Upper lobe of right lung (tissue), 1 donor: ENCODE measurements around the gene SPRR4. TPM values are rescaled to one million over a fixed set of nuclear protein-coding genes. Genes with fewer than 3 reads are reported as not detected.

Experiments
- ATAC-seq: fragments of 200-7000 bp; cut with Tn5 transposase; one replicate; pipeline ENCODE4 v1.9.1; 2020; ENCODE audit warnings: mild to moderate bottlenecking, moderate library complexity
- DNase-seq: peaks from one replicate; pipeline ENCODE4 v3.0.0-alpha.2; 2020
- H3K27ac ChIP-seq: fragments of 200-600 bp; one replicate; pipeline ENCODE4 v1.8.0; 2022
- H3K27me3 ChIP-seq: fragments of 200-600 bp; one replicate; pipeline ENCODE4 v1.8.0; 2022; ENCODE audit warnings: mild to moderate bottlenecking
- H3K36me3 ChIP-seq: fragments of 200-600 bp; one replicate; pipeline ENCODE4 v1.8.0; 2022
- H3K4me1 ChIP-seq: fragments of 200-600 bp; one replicate; pipeline ENCODE4 v1.8.0; 2022
- H3K4me3 ChIP-seq: fragments of 200-600 bp; one replicate; pipeline ENCODE4 v1.8.0; 2022; ENCODE audit warnings: mild to moderate bottlenecking
- H3K9me3 ChIP-seq: fragments of 200-600 bp; one replicate; pipeline ENCODE4 v1.8.0; 2022
- CTCF ChIP-seq: fragments of 200-600 bp; IDR thresholded peaks from one replicate; pipeline ENCODE4 v1.8.0; 2022; ENCODE audit warnings: antibody characterized with exemption
- intact Hi-C: fragments of 100-400 bp; cut with DNase I; formaldehyde crosslinking; loops from one replicate; pipeline ENCODE4 v1.11.0; 2022
- total RNA-seq: library from RNA; stranded (reverse); fragmentation: NEBNext Ultra II Directional; extraction: Animal tissue kit (Norgen Biotek cat#: 25700); gene quantifications from one replicate; pipeline ENCODE4 v1.2.1, GENCODE V29; 2021
- donor health status: DM: no; HTN: yes; CAD: no; lungs with severe emphysema.

Gene SPRR4
- total RNA-seq, 1 donor from 2014 or later, result not detected

DNA sequence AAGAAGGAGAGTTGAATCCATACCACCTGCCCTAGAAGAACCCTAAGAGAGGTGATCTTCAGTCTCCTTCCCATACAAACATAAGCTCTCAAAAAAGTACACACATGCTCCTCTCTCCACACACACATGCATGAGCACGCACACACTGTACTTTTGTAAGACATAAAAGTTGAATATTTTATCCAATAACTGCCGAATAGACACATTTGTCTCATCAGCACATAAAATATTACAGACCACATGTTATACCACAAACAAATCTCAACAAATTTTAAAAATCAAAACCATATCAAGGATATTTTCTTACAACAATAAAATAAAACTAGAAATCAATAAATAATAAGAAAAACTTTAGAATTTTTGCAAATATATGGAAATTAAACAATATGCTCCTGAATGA, 16.1 kb downstream of the SPRR4 start:
- no peak for TF ChIP-seq CTCF
- intact Hi-C loops, result no loop called here

GRCh38 chr1:152993186-152993585, 22.7 kb downstream of the SPRR4 start:
- Histone ChIP-seq H3K4me1 (no peaks in the 10 kb centered on the region), H3K27me3 (no peaks in the 10 kb centered on the region), H3K36me3 (no peaks in the 10 kb centered on the region), H3K27ac (no peak overlapping the region), H3K4me3 (no peak overlapping the region), H3K9me3 (no peaks in the 10 kb centered on the region)
- no peak for TF ChIP-seq CTCF
- intact Hi-C loops, result no loop called here
- ATAC-seq (no peak), DNase-seq (no peak)

More for the DNA sequence above, 16.1 kb downstream of the SPRR4 start:
- no peaks in the 10 kb centered on the region for H3K9me3 ChIP-seq
- H3K4me3 ChIP-seq, result no peak overlapping the region
- no peaks in the 10 kb centered on the region for H3K36me3 ChIP-seq
- H3K27me3 ChIP-seq, result peaks cover 6% of the 10 kb centered on the region
- no peaks in the 10 kb centered on the region for H3K4me1 ChIP-seq
- ATAC-seq, result no peak
- H3K27ac ChIP-seq, result no peak overlapping the region
- DNase-seq, result no peak

GRCh38 chr1:152995842-152996241, 25.4 kb downstream of the SPRR4 start:
- Histone ChIP-seq H3K9me3 (no peaks in the 10 kb centered on the region), H3K27ac (no peak overlapping the region), H3K4me1 (no peaks in the 10 kb centered on the region), H3K4me3 (no peak overlapping the region), H3K36me3 (no peaks in the 10 kb centered on the region), H3K27me3 (no peaks in the 10 kb centered on the region)
- no peak for TF ChIP-seq CTCF
- intact Hi-C loops, result no loop called here
- ATAC-seq (no peak), DNase-seq (no peak)

- no peak overlapping the region for H3K27ac ChIP-seq
- H3K36me3 ChIP-seq, result no peaks in the 10 kb centered on the region
- no peak for TF ChIP-seq CTCF
- no peak for ATAC-seq
- DNase-seq, result no peak
- intact Hi-C loops, result no loop called here
- H3K4me3 ChIP-seq, result no peak overlapping the region
- no peaks in the 10 kb centered on the region for H3K27me3 ChIP-seq
- no peaks in the 10 kb centered on the region for H3K9me3 ChIP-seq
- no peaks in the 10 kb centered on the region for H3K4me1 ChIP-seq
Observed at GRCh38 chr1:152996633-152997400, 26.4 kb downstream of the SPRR4 start.

GRCh38 chr1:152997901-152998300, 27.5 kb downstream of the SPRR4 start:
- no peak overlapping the region for H3K27ac ChIP-seq
- intact Hi-C loops, result no loop called here

More at GRCh38 chr1:152997901-152998300, 27.5 kb downstream of the SPRR4 start:
- Histone ChIP-seq H3K9me3 (no peaks in the 10 kb centered on the region), H3K4me1 (no peaks in the 10 kb centered on the region), H3K4me3 (no peak overlapping the region), H3K27me3 (no peaks in the 10 kb centered on the region), H3K36me3 (no peaks in the 10 kb centered on the region)
- no peak for TF ChIP-seq CTCF
- ATAC-seq (no peak), DNase-seq (no peak)
